H1 (cell line): Measurements from ENCODE around the gene OLFML2B. TPM values are rescaled to one million over a fixed set of nuclear protein-coding genes. Genes with fewer than 3 reads are reported as not detected.

Source experiments
- CTCF ChIA-PET: fragments of 300-600 bp; sonication (Branson Sonifier 250); formaldehyde crosslinking; loops from one replicate; lab custom pipeline; 2021; ENCODE audit not compliant: partially characterized antibody; lab: Charles Lee
- POLR2A ChIA-PET: fragments of 300-600 bp; sonication (Branson Sonifier 250); formaldehyde crosslinking; loops from one replicate; lab custom pipeline; 2021; ENCODE audit warnings: inconsistent platforms; ENCODE audit not compliant: partially characterized antibody; lab: Charles Lee
- DNase-seq, 2 experiments: peaks; one replicate each; pipeline versions ENCODE4 v3.0.0 to v3.0.0-alpha.2; 2010 to 2022; ENCODE audit warnings: low spot score in 2 of 2, low read depth in 1 of 2, mixed read lengths in 1 of 2
- FAIRE-seq: peaks from 2 replicates; lab custom pipeline; 2011; peaks lifted over from hg19 to GRCh38; lab: Jason Lieb, UNC
- H2AFZ ChIP-seq: 2 replicates; pipeline ENCODE4 v1.8.1; 2012; ENCODE audit warnings: low read length, inconsistent platforms
- H2AK5ac ChIP-seq: 2 replicates; pipeline ENCODE4 v1.6.1; 2013; ENCODE audit warnings: low read depth, low read length
- H2BK120ac ChIP-seq: replicated peaks from 2 replicates; pipeline ENCODE3; 2013; ENCODE audit warnings: low read depth, low read length, inconsistent platforms
- H2BK12ac ChIP-seq: 2 replicates; pipeline ENCODE4 v1.6.1; 2013; ENCODE audit warnings: low read depth, low read length
- H2BK15ac ChIP-seq: 2 replicates; pipeline ENCODE4 v1.6.1; 2013; ENCODE audit warnings: low read length
- H2BK20ac ChIP-seq: 2 replicates; pipeline ENCODE4 v1.6.1; 2013; ENCODE audit warnings: low read length
- H2BK5ac ChIP-seq: 2 replicates; pipeline ENCODE4 v1.6.1; 2013; ENCODE audit warnings: low read depth, low read length
- H3K14ac ChIP-seq: 2 replicates; pipeline ENCODE4 v1.6.1; 2013; ENCODE audit warnings: inconsistent platforms; ENCODE audit not compliant: insufficient read length
- H3K18ac ChIP-seq: 2 replicates; pipeline ENCODE4 v1.6.1; 2013; ENCODE audit warnings: low read length; ENCODE audit errors: extremely low read depth
- H3K23ac ChIP-seq: 2 replicates; pipeline ENCODE4 v1.6.1; 2013; ENCODE audit warnings: inconsistent platforms; ENCODE audit not compliant: insufficient read length
- H3K23me2 ChIP-seq: 2 replicates; pipeline ENCODE4 v1.6.1; 2013; ENCODE audit warnings: low read depth, low read length
- H3K27ac ChIP-seq: 2 replicates; pipeline ENCODE4 v1.6.1; 2011; ENCODE audit warnings: low read depth, low read length, inconsistent platforms
- H3K27me3 ChIP-seq, 4 experiments: replicated peaks in 1 of 4; 1 replicate in 1 of 4; 2 replicates in 3 of 4; pipeline versions ENCODE4 v1.6.1 to v1.8.1; 2011 to 2013; ENCODE audit warnings: low read length in 3 of 4, mild to moderate bottlenecking in 3 of 4, inconsistent platforms in 2 of 4, mixed read lengths in 2 of 4, moderate library complexity in 1 of 4; ENCODE audit not compliant: control insufficient read depth in 3 of 4, insufficient read depth in 3 of 4; ENCODE audit errors: extremely low read depth in 1 of 4
- H3K36me3 ChIP-seq, 4 experiments: 2 replicates each; pipeline versions ENCODE4 v1.6.1 to v1.8.1; 2011 to 2013; ENCODE audit warnings: mild to moderate bottlenecking in 4 of 4, low read length in 3 of 4, moderate library complexity in 2 of 4, control low read depth in 1 of 4, inconsistent platforms in 1 of 4; ENCODE audit not compliant: insufficient read depth in 4 of 4, control insufficient read depth in 2 of 4
- H3K4ac ChIP-seq: replicated peaks from 2 replicates; pipeline ENCODE3; 2013; ENCODE audit warnings: low read length, low read depth, mixed read lengths, inconsistent platforms; ENCODE audit not compliant: insufficient read length
- H3K4me1 ChIP-seq, 4 experiments: replicated peaks in 1 of 4; 1 replicate in 1 of 4; 2 replicates in 3 of 4; pipeline versions ENCODE4 v1.6.1 to v1.8.1; 2011 to 2013; ENCODE audit warnings: low read length in 3 of 4, inconsistent platforms in 2 of 4, mixed read lengths in 1 of 4; ENCODE audit not compliant: insufficient read depth in 4 of 4, control insufficient read depth in 3 of 4
- H3K4me2 ChIP-seq, 2 experiments: 2 replicates each; pipeline versions ENCODE4 v1.6.1 to v1.8.1; 2011 to 2013; ENCODE audit warnings: low read depth in 2 of 2, low read length in 2 of 2, control low read depth in 1 of 2, inconsistent platforms in 1 of 2, mild to moderate bottlenecking in 1 of 2; ENCODE audit not compliant: insufficient read depth in 1 of 2
- H3K4me3 ChIP-seq, 4 experiments: fragments of 200-600, 300-600 bp in 1 of 4; sonication (generic), shearing (Covaris generic), sonication (Bioruptor Twin) in 1 of 4; 2 replicates each; pipeline versions ENCODE4 v1.5.1 to v1.8.1; 2011 to 2016; ENCODE audit warnings: low read length in 4 of 4, low read depth in 3 of 4, control low read depth in 2 of 4, inconsistent platforms in 2 of 4, mild to moderate bottlenecking in 2 of 4, mixed read lengths in 1 of 4, moderate library complexity in 1 of 4; ENCODE audit not compliant: insufficient read depth in 2 of 4; ENCODE audit errors: extremely low read depth in 1 of 4
- H3K56ac ChIP-seq: replicated peaks from 2 replicates; pipeline ENCODE3; 2013; ENCODE audit warnings: low read depth, mild to moderate bottlenecking, mixed read lengths, low read length, inconsistent platforms; ENCODE audit not compliant: insufficient read length
- H3K79me1 ChIP-seq: 2 replicates; pipeline ENCODE4 v1.6.1; 2013; ENCODE audit warnings: low read depth, low read length, control low read depth
- H3K79me2 ChIP-seq, 2 experiments: 2 replicates each; pipeline versions ENCODE4 v1.6.1 to v1.8.1; 2012 to 2013; ENCODE audit warnings: low read length in 2 of 2, mild to moderate bottlenecking in 2 of 2, inconsistent platforms in 1 of 2; ENCODE audit not compliant: insufficient read depth in 2 of 2, control insufficient read depth in 1 of 2
- H3K9ac ChIP-seq, 4 experiments: replicated peaks in 1 of 4; 1 replicate in 1 of 4; 2 replicates in 3 of 4; pipeline versions ENCODE4 v1.6.1 to v1.8.1; 2011 to 2013; ENCODE audit warnings: low read depth in 3 of 4, low read length in 3 of 4, control low read depth in 2 of 4, mild to moderate bottlenecking in 2 of 4, moderate library complexity in 2 of 4, inconsistent platforms in 1 of 4; ENCODE audit errors: extremely low read depth in 1 of 4
- H3K9me3 ChIP-seq, 2 experiments: 2 replicates each; pipeline versions ENCODE4 v1.6.1 to v1.8.1; 2012 to 2013; ENCODE audit warnings: mild to moderate bottlenecking in 2 of 2, moderate library complexity in 2 of 2, control low read depth in 1 of 2, inconsistent platforms in 1 of 2, low read depth in 1 of 2, low read length in 1 of 2, mixed read lengths in 1 of 2; ENCODE audit not compliant: insufficient read depth in 2 of 2
- H4K20me1 ChIP-seq, 2 experiments: replicated peaks in 1 of 2; 2 replicates each; pipeline versions ENCODE3 to v1.8.1; 2011 to 2013; ENCODE audit warnings: inconsistent platforms in 2 of 2, low read length in 2 of 2, mild to moderate bottlenecking in 1 of 2; ENCODE audit not compliant: insufficient read depth in 2 of 2, control insufficient read depth in 1 of 2
- H4K5ac ChIP-seq: 2 replicates; pipeline ENCODE4 v1.6.1; 2013; ENCODE audit warnings: low read length, low read depth, mixed read lengths, inconsistent platforms; ENCODE audit not compliant: insufficient read length
- H4K8ac ChIP-seq: 2 replicates; pipeline ENCODE4 v1.8.0; 2013; ENCODE audit warnings: mild to moderate bottlenecking, moderate library complexity, low read length, inconsistent platforms; ENCODE audit not compliant: insufficient read depth; ENCODE audit errors: extremely low read depth
- H4K91ac ChIP-seq: replicated peaks from 2 replicates; pipeline ENCODE3; 2013; ENCODE audit warnings: low read length, mixed read lengths, inconsistent platforms; ENCODE audit not compliant: insufficient read length
- CBX5 ChIP-seq: fragments of 300-800, 300-1000 bp; sonication (generic); IDR thresholded peaks from 2 replicates; pipeline ENCODE4 v1.7.1; 2016; ENCODE audit warnings: antibody characterized with exemption, low read length, low read depth
- CHD1 ChIP-seq: IDR thresholded peaks from 2 replicates; pipeline ENCODE4 v1.6.1; 2012; ENCODE audit warnings: low read depth, low read length, improper control_type of control experiment
- NANOG ChIP-seq: IDR thresholded peaks from 2 replicates; pipeline ENCODE4 v1.6.1; 2011; ENCODE audit warnings: low read length, low read depth, mild to moderate bottlenecking, inconsistent platforms; ENCODE audit not compliant: insufficient read depth, poor library complexity, severe bottlenecking
- PHF8 ChIP-seq: fragments of 200-600 bp; sonication (generic); conservative IDR thresholded peaks from 2 replicates; pipeline ENCODE4 v1.7.1; 2012; ENCODE audit warnings: low read depth, mild to moderate bottlenecking, inconsistent platforms, low read length, moderate library complexity
- WGBS, 2 experiments: shearing (Covaris generic) in 1 of 2; methylation state at CpG; one replicate each; pipeline versions ENCODE4 v1.1.6 to v1.1.7; 2013 to 2015; ENCODE audit warnings: low lambda C conversion rate in 2 of 2, mixed read lengths in 2 of 2, inconsistent platforms in 1 of 2, low coverage in 1 of 2, missing lambda C conversion rate in 1 of 2; ENCODE audit not compliant: insufficient replicate concordance in 2 of 2, insufficient coverage in 1 of 2, insufficient read length in 1 of 2; ENCODE audit errors: extremely low coverage in 1 of 2, missing lambda C conversion rate in 1 of 2; 5-methylcytosine and 5-hydroxymethylcytosine counted together
- polyA plus RNA-seq, 7 experiments: library from polyadenylated mRNA; depleted of rRNA in 3 of 7; stranded (reverse) in 5 of 7; unstranded in 2 of 7; fragments of >200 nt in 5 of 7; fragments of 200-250 nt in 2 of 7; gene quantifications; 1 replicate in 5 of 7; 2 replicates in 1 of 7; 4 replicates in 1 of 7; pipeline versions ENCODE4 v1.2.1 to v1.2.3, GENCODE V29; 2011 to 2013; ENCODE audit warnings: missing spikeins in 2 of 7, mixed read lengths in 2 of 7
- total RNA-seq: library from RNA; stranded (reverse); fragmentation: NEBNext Ultra II Directional; extraction: Animal tissue kit (Norgen Biotek cat#: 25700); gene quantifications from 2 replicates; pipeline ENCODE4 v1.2.1, GENCODE V29; 2021

OLFML2B gene
- total and polyA plus RNA-seq, 2 of the 8 experiments (the other 6 are each of a cell fraction or from before 2014, with no cell fraction given), result 6.5 to 10.4 TPM

DNA sequence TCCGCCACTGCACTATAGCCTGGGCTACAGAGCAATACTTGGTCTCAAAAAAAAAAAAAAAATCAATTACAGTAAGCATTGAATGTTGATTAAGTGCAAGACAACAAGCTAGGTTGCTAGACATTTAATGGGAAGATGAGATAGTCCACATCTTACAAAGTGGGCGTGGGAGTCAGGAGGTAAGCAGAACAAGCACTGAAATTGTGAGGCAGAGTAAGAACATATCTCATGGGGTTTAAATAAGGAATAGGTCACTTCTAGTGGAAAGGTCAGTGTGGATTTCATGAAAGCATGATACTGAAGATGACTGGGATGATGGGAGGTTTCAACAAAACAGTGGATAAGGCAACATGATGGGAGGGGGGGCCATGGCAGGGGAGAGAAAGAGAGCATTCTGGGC is 1.9 kb upstream of the OLFML2B start:
- no peak overlapping the region for H3K18ac ChIP-seq
- H2BK5ac ChIP-seq, result no peak overlapping the region
- POLR2A ChIA-PET, result interaction anchor here (0.7 kb wide), 1 partner anchor 15 kb away, joined by 4 read pairs; no protein-coding TSS in a partner anchor
- H4K5ac ChIP-seq, result no peak overlapping the region
- DNase-seq, result no peak
- H3K36me3 ChIP-seq, result no peaks in the 10 kb centered on the region
- peaks cover 0 to 3% of the 10 kb centered on the region in 2 experiments for H4K20me1 ChIP-seq
- H3K56ac ChIP-seq, result no peak overlapping the region
- no peaks in the 10 kb centered on the region for H3K9me3 ChIP-seq
- no peaks in the 10 kb centered on the region for H3K79me2 ChIP-seq
- no peak overlapping the region for H4K8ac ChIP-seq
- peaks cover 1 to 30% (median 23%) of the 10 kb centered on the region in 4 experiments for H3K27me3 ChIP-seq
- no peak overlapping the region for H2BK120ac ChIP-seq
- H3K23ac ChIP-seq, result no peak overlapping the region
- no peak overlapping the region for H4K91ac ChIP-seq
- H3K79me1 ChIP-seq, result no peaks in the 10 kb centered on the region
- H2BK15ac ChIP-seq, result no peak overlapping the region
- H3K27ac ChIP-seq, result no peak overlapping the region
- peaks cover 10% of the 10 kb centered on the region for H3K23me2 ChIP-seq
- H2AFZ ChIP-seq, result no peak overlapping the region
- 84% methylated on average over 2 of the region's 2 CpGs; no CpG with 5 or more reads in 1 of the 2 experiments for whole genome bisulfite sequencing, 2 experiments
- CTCF ChIA-PET, result interaction anchor here (2.5 to 2.7 kb wide), 3 partner anchors 9 to 233 kb away, joined by 6 to 22 read pairs (median 12); no protein-coding TSS in a partner anchor
- TF ChIP-seq CBX5 (no peak), CHD1 (no peak), PHF8 (no peak), NANOG (no peak)
- TF ChIP-seq, all 59 proteins: peak for 0
- no peak overlapping the region for H2BK20ac ChIP-seq
- no peak overlapping the region for H2AK5ac ChIP-seq
- H3K14ac ChIP-seq, result no peak overlapping the region
- H3K9ac ChIP-seq, result no peak overlapping the region
- H3K4ac ChIP-seq, result no peak overlapping the region
- peaks cover 4 to 11% (median 8%) of the 10 kb centered on the region in 4 experiments for H3K4me1 ChIP-seq
- no peak overlapping the region for H2BK12ac ChIP-seq
- H3K4me3 ChIP-seq, result no peak overlapping the region
- FAIRE-seq, result no peak
- no peak overlapping the region for H3K4me2 ChIP-seq
